Smooth muscle cell (in vitro differentiated cells): Measurements from ENCODE around the gene ZDHHC5. TPM values are rescaled to one million over a fixed set of nuclear protein-coding genes. Genes with fewer than 3 reads are reported as not detected.
A peak's percentile ranks its signal among the peaks of the same experiment; 100 is the strongest.

Source experiments
- DNase-seq: peaks from one replicate; lab custom pipeline; 2025; ENCODE audit not compliant: unreplicated experiment; lab: John Stamatoyannopoulos, UW
- H2AFZ ChIP-seq: fragments of 200-600 bp; sonication (generic); 2 replicates; pipeline ENCODE4 v1.6.0; 2016; ENCODE audit warnings: antibody characterized with exemption, low read depth, mild to moderate bottlenecking
- H3F3A ChIP-seq: fragments of 200-600 bp; sonication (generic); 2 replicates; pipeline ENCODE4 v1.6.0; 2017; ENCODE audit warnings: antibody characterized with exemption, low read depth
- H3K27ac ChIP-seq: fragments of 200-600 bp; sonication (generic); 2 replicates; pipeline ENCODE4 v1.5.1; 2016; ENCODE audit warnings: low read depth, mild to moderate bottlenecking
- H3K27me3 ChIP-seq: fragments of 200-600 bp; sonication (generic); 2 replicates; pipeline ENCODE4 v1.6.1; 2016; ENCODE audit warnings: low read depth, mild to moderate bottlenecking
- H3K36me3 ChIP-seq: fragments of 200-600 bp; sonication (generic); 2 replicates; pipeline ENCODE4 v1.5.1; 2016; ENCODE audit warnings: low read depth
- H3K4me1 ChIP-seq: fragments of 200-600 bp; sonication (generic); 2 replicates; pipeline ENCODE4 v1.5.1; 2016; ENCODE audit warnings: low read depth
- H3K4me2 ChIP-seq: fragments of 200-600 bp; sonication (generic); 2 replicates; pipeline ENCODE4 v1.6.0; 2016; ENCODE audit warnings: mild to moderate bottlenecking
- H3K4me3 ChIP-seq: fragments of 200-600 bp; sonication (generic); 2 replicates; pipeline ENCODE4 v1.5.1; 2016; ENCODE audit warnings: mild to moderate bottlenecking
- H3K79me2 ChIP-seq: fragments of 200-600 bp; sonication (generic); 2 replicates; pipeline ENCODE4 v1.6.0; 2016; ENCODE audit warnings: low read depth, mild to moderate bottlenecking
- H3K9ac ChIP-seq: fragments of 200-600 bp; sonication (generic); 2 replicates; pipeline ENCODE4 v1.6.0; 2016; ENCODE audit warnings: low read depth
- H3K9me3 ChIP-seq: fragments of 200-600 bp; sonication (generic); replicated peaks from 2 replicates; pipeline ENCODE4 v1.5.1; 2016; ENCODE audit warnings: low read depth
- H4K20me1 ChIP-seq: fragments of 200-600 bp; sonication (generic); 2 replicates; pipeline ENCODE4 v1.6.0; 2016; ENCODE audit warnings: low read depth
- CTCF ChIP-seq: fragments of 200-600 bp; sonication (generic); IDR thresholded peaks from 2 replicates; pipeline ENCODE4 v1.5.1; 2017; ENCODE audit warnings: borderline replicate concordance, mild to moderate bottlenecking, antibody characterized with exemption; ENCODE audit not compliant: insufficient read depth, poor library complexity, severe bottlenecking
- WGBS: methylation state at CpG from one replicate; pipeline ENCODE4 v1.1.7; 2016; ENCODE audit warnings: low lambda C conversion rate; 5-methylcytosine and 5-hydroxymethylcytosine counted together
- polyA plus RNA-seq: library from polyadenylated mRNA; unstranded; fragments of >200 nt; fragmentation: Nextera tagmentation; extraction: Ambion mirVana; gene quantifications from 2 replicates; pipeline ENCODE4 v1.2.1, GENCODE V29; 2016
- total RNA-seq: library from RNA; depleted of rRNA; stranded (reverse); fragments of >200 nt; gene quantifications from 2 replicates; pipeline ENCODE4 v1.2.3, GENCODE V29; 2014

Gene ZDHHC5
- total RNA-seq = 37.2 and 38.0 TPM in 2 replicates
- polyA plus RNA-seq = 33.2 and 34.5 TPM in 2 replicates

GRCh38 chr11:57667736-57668433 is at the start of gene ZDHHC5:
ZDHHC5 (plus strand) TSS chr11:57668114; CDS start chr11:57673091, 4,977 bp downstream.
- Histone ChIP-seq H3K9ac (peak within 1 kb of the TSS; percentile 99), H3K9me3 (no peaks in the 10 kb centered on the region), H2AFZ (peak within 1 kb of the TSS; percentile 80), H3K4me3 (peak within 1 kb of the TSS; percentile 79), H3K4me2 (peak within 1 kb of the TSS; percentile 92), H3K27me3 (no peaks in the 10 kb centered on the region), H3K4me1 (peaks cover 15% of the 10 kb centered on the region), H3K27ac (peak within 1 kb of the TSS; percentile 98), H3F3A (no peaks in the 10 kb centered on the region), H3K79me2 (peaks cover 45% of the 10 kb centered on the region), H3K36me3 (no peaks in the 10 kb centered on the region), H4K20me1 (peaks cover 26% of the 10 kb centered on the region)
- WGBS = under 1% methylated on average over 39 of the region's 96 CpGs
- DNase-seq = peak; percentile 96
- TF ChIP-seq CTCF = peak; percentile 62

GRCh38 chr11:57618438-57618837 is 49.5 kb upstream of the ZDHHC5 start:
- H3K27ac ChIP-seq = no peak overlapping the region
- DNase-seq = no peak
- H3K79me2 ChIP-seq = no peaks in the 10 kb centered on the region
- no peaks in the 10 kb centered on the region for H4K20me1 ChIP-seq
- H3F3A ChIP-seq = no peaks in the 10 kb centered on the region
- 69% methylated on average over 2 of the region's 2 CpGs for whole genome bisulfite sequencing
- no peaks in the 10 kb centered on the region for H3K27me3 ChIP-seq
- no peak overlapping the region for H3K4me2 ChIP-seq
- no peak overlapping the region for H2AFZ ChIP-seq
- H3K9me3 ChIP-seq = no peaks in the 10 kb centered on the region
- no peak overlapping the region for H3K9ac ChIP-seq
- H3K4me3 ChIP-seq = no peak overlapping the region
- TF ChIP-seq CTCF = no peak
- H3K36me3 ChIP-seq = no peaks in the 10 kb centered on the region
- H3K4me1 ChIP-seq = no peaks in the 10 kb centered on the region

- no peak for TF ChIP-seq CTCF
These were observed 48.6 kb upstream of the ZDHHC5 start for GRCh38 chr11:57619331-57619730.

GRCh38 chr11:57620467-57620866 is 47.4 kb upstream of the ZDHHC5 start:
- no peak for DNase-seq
- H3K9ac ChIP-seq = no peak overlapping the region
- no peak for TF ChIP-seq CTCF
- no peaks in the 10 kb centered on the region for H3K4me1 ChIP-seq
- H3K27me3 ChIP-seq = no peaks in the 10 kb centered on the region
- no peaks in the 10 kb centered on the region for H3K9me3 ChIP-seq
- H3K4me2 ChIP-seq = no peak overlapping the region
- no peaks in the 10 kb centered on the region for H3K36me3 ChIP-seq
- H2AFZ ChIP-seq = no peak overlapping the region
- no peaks in the 10 kb centered on the region for H3K79me2 ChIP-seq
- H4K20me1 ChIP-seq = no peaks in the 10 kb centered on the region
- H3K4me3 ChIP-seq = no peak overlapping the region
- no peak overlapping the region for H3K27ac ChIP-seq
- H3F3A ChIP-seq = no peaks in the 10 kb centered on the region

More at GRCh38 chr11:57619331-57619730, 48.6 kb upstream of the ZDHHC5 start:
- H4K20me1 ChIP-seq = no peaks in the 10 kb centered on the region
- no peak for DNase-seq
- no peaks in the 10 kb centered on the region for H3K36me3 ChIP-seq
- 95% methylated on average over 2 of the region's 2 CpGs for WGBS
- no peak overlapping the region for H3K9ac ChIP-seq
- no peak overlapping the region for H3K27ac ChIP-seq
- no peak overlapping the region for H3K4me2 ChIP-seq
- H3K79me2 ChIP-seq = no peaks in the 10 kb centered on the region
- H3F3A ChIP-seq = no peaks in the 10 kb centered on the region
- H3K4me1 ChIP-seq = no peaks in the 10 kb centered on the region
- no peaks in the 10 kb centered on the region for H3K27me3 ChIP-seq
- no peak overlapping the region for H2AFZ ChIP-seq
- no peak overlapping the region for H3K4me3 ChIP-seq
- H3K9me3 ChIP-seq = no peaks in the 10 kb centered on the region
